ENCODE results near the gene SUSD6. TPM values are rescaled to one million over a fixed set of nuclear protein-coding genes. Genes with fewer than 3 reads are reported as not detected.

Gene SUSD6
- total RNA-seq, 1 donor from 2014 or later = 68.9 TPM

GRCh38 chr14:69615496-69616407, 4.4 kb downstream of the SUSD6 start:
- ATAC-seq (peak; percentile 61), DNase-seq (ENCODE audit: low spot score) (peak; percentile 78)

GRCh38 chr14:69616408-69616773, 5.0 kb downstream of the SUSD6 start:
- no peak for DNase-seq (ENCODE audit: low spot score)
- intact Hi-C loops (cut with DNase I) = no loop called here
- ATAC-seq = no peak

More at GRCh38 chr14:69615496-69616407, 4.4 kb downstream of the SUSD6 start:
- intact Hi-C loops (cut with DNase I) = no loop called here

- ATAC-seq = no peak
- intact Hi-C loops (cut with DNase I) = no loop called here
- DNase-seq (ENCODE audit: low spot score) = no peak
Observed at GRCh38 chr14:69617796-69618195, 6.4 kb downstream of the SUSD6 start.

- ATAC-seq = no peak
- intact Hi-C loops (cut with DNase I) = no loop called here
- DNase-seq (ENCODE audit: low spot score) = no peak
Observed at GRCh38 chr14:69619012-69619411, 7.6 kb downstream of the SUSD6 start.

GRCh38 chr14:69620211-69620611, 8.8 kb downstream of the SUSD6 start:
- intact Hi-C loops (cut with DNase I) = no loop called here
- DNase-seq (ENCODE audit: low spot score) = no peak
- ATAC-seq = no peak

GRCh38 chr14:69620981-69621380, 9.6 kb downstream of the SUSD6 start:
- intact Hi-C loops (cut with DNase I) = no loop called here
- no peak for DNase-seq (ENCODE audit: low spot score)
- no peak for ATAC-seq

GRCh38 chr14:69624136-69624535, 12.7 kb downstream of the SUSD6 start:
- ATAC-seq = no peak
- intact Hi-C loops (cut with DNase I) = no loop called here
- DNase-seq (ENCODE audit: low spot score) = no peak

- peak; percentile 85 for ATAC-seq
- intact Hi-C loops (cut with DNase I) = no loop called here
Observed at GRCh38 chr14:69625299-69626131, 14.1 kb downstream of the SUSD6 start.

GRCh38 chr14:69626132-69626500, 14.7 kb downstream of the SUSD6 start:
- ATAC-seq (no peak), DNase-seq (ENCODE audit: low spot score) (no peak)
- intact Hi-C loops (cut with DNase I) = no loop called here

More at GRCh38 chr14:69625299-69626131, 14.1 kb downstream of the SUSD6 start:
- no peak for DNase-seq (ENCODE audit: low spot score)

- intact Hi-C loops (cut with DNase I) = no loop called here
- DNase-seq (ENCODE audit: low spot score) (no peak), ATAC-seq (no peak)
Observed at GRCh38 chr14:69629225-69630127, 18.1 kb downstream of the SUSD6 start.

GRCh38 chr14:69630360-69630759, 19.0 kb downstream of the SUSD6 start:
- ATAC-seq (no peak), DNase-seq (ENCODE audit: low spot score) (no peak)
- intact Hi-C loops (cut with DNase I) = no loop called here

GRCh38 chr14:69631509-69631908, 20.1 kb downstream of the SUSD6 start:
- no peak for ATAC-seq
- no peak for DNase-seq (ENCODE audit: low spot score)
- intact Hi-C loops (cut with DNase I) = no loop called here

- ATAC-seq (no peak), DNase-seq (ENCODE audit: low spot score) (no peak)
- intact Hi-C loops (cut with DNase I) = no loop called here
Observed at GRCh38 chr14:69632164-69632563, 20.8 kb downstream of the SUSD6 start.

- ATAC-seq = no peak
- intact Hi-C loops (cut with DNase I) = no loop called here
- DNase-seq (ENCODE audit: low spot score) = no peak
Observed at GRCh38 chr14:69632593-69633151, 21.3 kb downstream of the SUSD6 start.

- ATAC-seq = no peak
- intact Hi-C loops (cut with DNase I) = no loop called here
- no peak for DNase-seq (ENCODE audit: low spot score)
Observed at GRCh38 chr14:69633238-69633637, 21.8 kb downstream of the SUSD6 start.

GRCh38 chr14:69635981-69636639, 24.7 kb downstream of the SUSD6 start:
- intact Hi-C loops (cut with DNase I) = no loop called here
- DNase-seq (ENCODE audit: low spot score) (no peak), ATAC-seq (peak; percentile 51)

- ATAC-seq (peak; percentile 5), DNase-seq (ENCODE audit: low spot score) (no peak)
- intact Hi-C loops (cut with DNase I) = no loop called here
Observed at GRCh38 chr14:69636718-69637480, 25.5 kb downstream of the SUSD6 start.
